GM23338 (cell line): ENCODE measurements around the gene PRLHR.

ENCODE experiments used
- CREB1 ChIP-seq: fragments of 250-450 bp; sonication (Bioruptor Pico); IDR thresholded peaks from 2 replicates; pipeline ENCODE4 v1.5.0; 2020; ENCODE audit warnings: low read depth, mild to moderate bottlenecking, moderate library complexity
- EZH2 ChIP-seq: fragments of 200-600 bp; sonication (generic); IDR thresholded peaks from one replicate; pipeline ENCODE4 v1.8.0; 2017; ENCODE audit warnings: antibody characterized with exemption, mild to moderate bottlenecking, low read depth; ENCODE audit not compliant: unreplicated experiment
- EZH2phosphoT487 ChIP-seq: fragments of 200-600 bp; sonication (generic); IDR thresholded peaks from one replicate; pipeline ENCODE4 v1.8.1; 2018; ENCODE audit warnings: antibody characterized with exemption; ENCODE audit not compliant: unreplicated experiment
- JUNB ChIP-seq: IDR thresholded peaks from one replicate; pipeline ENCODE4 v1.6.1; 2016; ENCODE audit warnings: antibody characterized with exemption; ENCODE audit not compliant: unreplicated experiment
- NANOG ChIP-seq: IDR thresholded peaks from 2 replicates; pipeline ENCODE4 v1.6.1; 2016; ENCODE audit warnings: antibody characterized with exemption, borderline replicate concordance
- POLR2AphosphoS5 ChIP-seq: IDR thresholded peaks from 2 replicates; pipeline ENCODE4 v1.6.1; 2016; ENCODE audit warnings: antibody characterized with exemption, low read depth
- ZNF114 ChIP-seq: fragments of 250-450 bp; sonication (Bioruptor Pico); IDR thresholded peaks from 2 replicates; pipeline ENCODE4 v1.5.0; 2020; ENCODE audit warnings: mild to moderate bottlenecking, moderate library complexity
- TF ChIP-seq, protein P1 (sequence below), 2 experiments: fragments of 200-600 bp in 1 of 2; sonication (generic) in 1 of 2; conservative IDR thresholded peaks; 2 replicates each; pipeline versions ENCODE4 v1.5.1 to v1.6.1; 2016 to 2017; ENCODE audit warnings: antibody characterized with exemption in 2 of 2, low read depth in 2 of 2, mild to moderate bottlenecking in 2 of 2, moderate library complexity in 1 of 2
- TF ChIP-seq, protein P2 (sequence below): IDR thresholded peaks from one replicate; pipeline ENCODE4 v1.6.1; 2018; ENCODE audit warnings: antibody characterized with exemption; ENCODE audit not compliant: unreplicated experiment

DNA sequence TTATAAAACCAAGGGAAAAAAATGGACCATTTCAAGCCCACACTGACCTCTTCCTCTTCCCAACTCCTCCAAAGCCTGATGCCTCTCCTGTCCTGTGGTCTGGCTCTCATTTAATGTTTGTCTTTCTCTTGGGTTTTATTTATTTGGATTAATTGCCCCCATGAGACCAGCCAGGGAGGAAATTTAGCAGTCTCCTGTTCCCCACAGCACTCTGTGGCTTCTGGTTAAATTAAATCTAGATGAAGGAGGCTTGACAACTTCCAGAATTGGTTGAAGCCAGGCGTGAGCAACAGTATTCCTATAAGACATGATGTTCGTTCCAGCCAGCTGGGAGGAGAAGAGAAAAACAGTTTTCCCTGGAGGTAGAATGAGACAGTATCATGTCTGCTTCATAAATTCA is 15.1 kb upstream of the PRLHR start:
- no peak for TF ChIP-seq EZH2
- TF ChIP-seq, protein P1, sequence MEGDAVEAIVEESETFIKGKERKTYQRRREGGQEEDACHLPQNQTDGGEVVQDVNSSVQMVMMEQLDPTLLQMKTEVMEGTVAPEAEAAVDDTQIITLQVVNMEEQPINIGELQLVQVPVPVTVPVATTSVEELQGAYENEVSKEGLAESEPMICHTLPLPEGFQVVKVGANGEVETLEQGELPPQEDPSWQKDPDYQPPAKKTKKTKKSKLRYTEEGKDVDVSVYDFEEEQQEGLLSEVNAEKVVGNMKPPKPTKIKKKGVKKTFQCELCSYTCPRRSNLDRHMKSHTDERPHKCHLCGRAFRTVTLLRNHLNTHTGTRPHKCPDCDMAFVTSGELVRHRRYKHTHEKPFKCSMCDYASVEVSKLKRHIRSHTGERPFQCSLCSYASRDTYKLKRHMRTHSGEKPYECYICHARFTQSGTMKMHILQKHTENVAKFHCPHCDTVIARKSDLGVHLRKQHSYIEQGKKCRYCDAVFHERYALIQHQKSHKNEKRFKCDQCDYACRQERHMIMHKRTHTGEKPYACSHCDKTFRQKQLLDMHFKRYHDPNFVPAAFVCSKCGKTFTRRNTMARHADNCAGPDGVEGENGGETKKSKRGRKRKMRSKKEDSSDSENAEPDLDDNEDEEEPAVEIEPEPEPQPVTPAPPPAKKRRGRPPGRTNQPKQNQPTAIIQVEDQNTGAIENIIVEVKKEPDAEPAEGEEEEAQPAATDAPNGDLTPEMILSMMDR (conservative IDR thresholded peaks at IDR 0.05; ENCODE audit: low read depth in 2 of 2), result no peak
- no peak for TF ChIP-seq JUNB
- no peak for TF ChIP-seq POLR2AphosphoS5
- no peak for TF ChIP-seq NANOG
- no peak for TF ChIP-seq EZH2phosphoT487
- no peak for TF ChIP-seq ZNF114 (CRISPR knock-in tag)
- TF ChIP-seq, protein P2, sequence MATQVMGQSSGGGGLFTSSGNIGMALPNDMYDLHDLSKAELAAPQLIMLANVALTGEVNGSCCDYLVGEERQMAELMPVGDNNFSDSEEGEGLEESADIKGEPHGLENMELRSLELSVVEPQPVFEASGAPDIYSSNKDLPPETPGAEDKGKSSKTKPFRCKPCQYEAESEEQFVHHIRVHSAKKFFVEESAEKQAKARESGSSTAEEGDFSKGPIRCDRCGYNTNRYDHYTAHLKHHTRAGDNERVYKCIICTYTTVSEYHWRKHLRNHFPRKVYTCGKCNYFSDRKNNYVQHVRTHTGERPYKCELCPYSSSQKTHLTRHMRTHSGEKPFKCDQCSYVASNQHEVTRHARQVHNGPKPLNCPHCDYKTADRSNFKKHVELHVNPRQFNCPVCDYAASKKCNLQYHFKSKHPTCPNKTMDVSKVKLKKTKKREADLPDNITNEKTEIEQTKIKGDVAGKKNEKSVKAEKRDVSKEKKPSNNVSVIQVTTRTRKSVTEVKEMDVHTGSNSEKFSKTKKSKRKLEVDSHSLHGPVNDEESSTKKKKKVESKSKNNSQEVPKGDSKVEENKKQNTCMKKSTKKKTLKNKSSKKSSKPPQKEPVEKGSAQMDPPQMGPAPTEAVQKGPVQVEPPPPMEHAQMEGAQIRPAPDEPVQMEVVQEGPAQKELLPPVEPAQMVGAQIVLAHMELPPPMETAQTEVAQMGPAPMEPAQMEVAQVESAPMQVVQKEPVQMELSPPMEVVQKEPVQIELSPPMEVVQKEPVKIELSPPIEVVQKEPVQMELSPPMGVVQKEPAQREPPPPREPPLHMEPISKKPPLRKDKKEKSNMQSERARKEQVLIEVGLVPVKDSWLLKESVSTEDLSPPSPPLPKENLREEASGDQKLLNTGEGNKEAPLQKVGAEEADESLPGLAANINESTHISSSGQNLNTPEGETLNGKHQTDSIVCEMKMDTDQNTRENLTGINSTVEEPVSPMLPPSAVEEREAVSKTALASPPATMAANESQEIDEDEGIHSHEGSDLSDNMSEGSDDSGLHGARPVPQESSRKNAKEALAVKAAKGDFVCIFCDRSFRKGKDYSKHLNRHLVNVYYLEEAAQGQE, result no peak
- TF ChIP-seq CREB1 (CRISPR knock-in tag), result no peak
